ENCODE measurements around the gene SNX17.

The SNX17 gene

DNA sequence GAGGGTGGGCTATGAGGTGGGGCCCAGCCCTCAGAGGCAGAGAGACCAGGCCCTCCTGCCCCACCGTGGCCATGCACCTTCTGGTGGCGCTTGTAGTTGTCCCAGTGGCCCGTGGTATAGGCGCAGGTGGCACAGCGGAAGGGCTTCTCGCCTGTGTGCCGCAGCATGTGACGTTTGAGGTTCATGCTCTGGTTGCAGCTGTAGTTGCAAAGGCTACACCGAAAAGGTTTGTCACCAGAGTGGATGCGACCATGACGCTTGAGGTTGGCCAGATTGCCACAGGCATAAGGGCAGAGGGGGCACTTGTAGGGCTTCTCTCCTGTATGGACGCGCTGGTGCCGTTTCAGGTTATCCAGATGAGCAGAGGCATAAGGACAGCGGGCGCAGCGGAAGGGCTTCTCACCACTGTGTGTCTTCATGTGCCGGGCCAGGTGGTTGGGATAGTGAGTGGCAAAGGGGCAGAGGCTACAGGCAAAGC, 7.2 kb downstream of the SNX17 start:
- no peak for DNase-seq (ENCODE audit: low read depth)
- no peak overlapping the region for H3K4me3 ChIP-seq (ENCODE audit: low read depth, low read length)
- TF ChIP-seq, protein P1, sequence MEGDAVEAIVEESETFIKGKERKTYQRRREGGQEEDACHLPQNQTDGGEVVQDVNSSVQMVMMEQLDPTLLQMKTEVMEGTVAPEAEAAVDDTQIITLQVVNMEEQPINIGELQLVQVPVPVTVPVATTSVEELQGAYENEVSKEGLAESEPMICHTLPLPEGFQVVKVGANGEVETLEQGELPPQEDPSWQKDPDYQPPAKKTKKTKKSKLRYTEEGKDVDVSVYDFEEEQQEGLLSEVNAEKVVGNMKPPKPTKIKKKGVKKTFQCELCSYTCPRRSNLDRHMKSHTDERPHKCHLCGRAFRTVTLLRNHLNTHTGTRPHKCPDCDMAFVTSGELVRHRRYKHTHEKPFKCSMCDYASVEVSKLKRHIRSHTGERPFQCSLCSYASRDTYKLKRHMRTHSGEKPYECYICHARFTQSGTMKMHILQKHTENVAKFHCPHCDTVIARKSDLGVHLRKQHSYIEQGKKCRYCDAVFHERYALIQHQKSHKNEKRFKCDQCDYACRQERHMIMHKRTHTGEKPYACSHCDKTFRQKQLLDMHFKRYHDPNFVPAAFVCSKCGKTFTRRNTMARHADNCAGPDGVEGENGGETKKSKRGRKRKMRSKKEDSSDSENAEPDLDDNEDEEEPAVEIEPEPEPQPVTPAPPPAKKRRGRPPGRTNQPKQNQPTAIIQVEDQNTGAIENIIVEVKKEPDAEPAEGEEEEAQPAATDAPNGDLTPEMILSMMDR (conservative IDR thresholded peaks at IDR 0.05; ENCODE audit: low read depth, low read length), result no peak

DNA sequence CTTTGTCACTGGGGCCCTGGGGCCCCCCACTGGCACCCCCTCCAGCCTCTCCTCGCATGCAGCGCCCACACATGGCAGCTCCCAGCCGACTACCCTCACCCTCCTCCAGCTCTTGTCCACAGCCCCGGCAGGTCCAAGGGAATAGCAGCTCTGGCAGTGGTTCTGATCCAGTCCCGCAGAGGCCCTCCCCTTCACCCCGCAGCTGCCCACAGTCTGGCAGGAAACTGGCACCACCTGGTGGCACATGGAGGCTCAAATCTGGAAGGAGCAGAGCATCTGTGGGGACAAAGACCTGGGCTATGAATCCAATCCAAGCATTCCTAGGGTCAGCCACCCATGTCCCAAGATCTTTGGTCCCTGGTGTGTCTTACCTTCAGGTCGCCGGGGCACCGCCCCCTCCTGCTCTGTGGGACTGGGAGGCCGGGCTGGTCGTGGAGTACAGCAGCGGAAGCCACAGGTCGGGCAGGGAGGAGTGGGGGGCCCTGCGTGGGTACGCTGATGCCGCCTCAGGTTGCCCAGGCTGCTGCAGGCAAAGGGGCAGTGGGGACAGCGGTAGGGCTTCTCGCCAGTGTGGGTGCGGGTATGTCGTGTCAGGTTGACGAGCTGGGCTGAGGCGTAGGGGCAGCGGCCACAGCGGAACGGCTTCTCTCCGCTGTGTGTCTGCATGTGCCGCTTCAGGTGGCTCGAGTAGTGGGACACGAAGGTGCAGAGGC, 7.8 kb downstream of the SNX17 start:
- DNase-seq (ENCODE audit: low read depth), result peak; percentile 27
- TF ChIP-seq, protein P1 (conservative IDR thresholded peaks at IDR 0.05; ENCODE audit: low read depth, low read length), result peak; percentile 27
- no peak overlapping the region for H3K4me3 ChIP-seq (ENCODE audit: low read depth, low read length)

DNA sequence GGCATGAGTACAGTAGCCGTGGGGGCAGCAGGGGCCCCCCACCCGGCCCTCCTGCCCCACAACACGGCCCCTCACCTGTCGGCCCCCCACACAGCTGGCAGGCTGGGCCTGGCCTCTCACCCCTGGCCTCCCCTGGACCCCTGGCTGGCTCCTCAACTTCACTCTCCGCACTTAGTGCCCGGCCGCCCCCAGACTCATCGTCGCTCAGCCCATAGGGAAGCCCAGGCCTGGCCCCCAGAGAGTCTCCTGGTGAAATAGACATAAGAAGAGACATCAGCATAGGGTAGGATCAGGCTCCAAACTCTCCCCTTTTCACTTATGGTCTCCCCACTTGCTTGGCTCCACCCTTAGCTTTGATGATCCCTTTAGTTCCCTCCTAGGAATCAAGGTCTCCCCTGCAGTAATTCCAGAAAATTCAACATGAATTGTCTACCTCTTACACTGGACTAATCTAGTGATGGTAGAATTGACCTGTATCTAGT, 8.4 kb downstream of the SNX17 start:
- TF ChIP-seq, protein P1 (conservative IDR thresholded peaks at IDR 0.05; ENCODE audit: low read depth, low read length), result no peak
- H3K4me3 ChIP-seq (ENCODE audit: low read depth, low read length), result no peak overlapping the region
- DNase-seq (ENCODE audit: low read depth), result no peak

DNA sequence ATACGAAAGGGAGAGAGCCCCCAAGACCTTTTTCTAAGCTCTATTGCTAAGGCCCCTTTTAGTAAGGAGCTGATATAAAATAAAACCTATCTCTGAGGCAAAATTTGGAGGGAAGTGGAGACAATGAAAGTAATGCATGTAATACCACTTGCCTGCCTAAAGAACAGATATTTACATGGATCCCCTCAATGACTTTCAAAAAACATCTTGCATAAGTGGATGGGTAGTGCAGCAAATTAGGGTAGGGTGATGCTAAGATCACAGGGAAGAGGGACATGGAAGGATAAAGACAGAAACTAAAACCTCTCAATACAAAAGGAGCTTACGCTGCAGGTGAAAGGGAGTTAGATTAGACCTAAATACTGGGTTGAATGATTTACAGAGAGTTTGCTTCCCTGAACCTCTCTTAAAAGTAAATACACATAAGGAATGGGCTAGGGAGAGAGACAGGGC, 9.0 kb downstream of the SNX17 start:
- TF ChIP-seq, protein P1 (conservative IDR thresholded peaks at IDR 0.05; ENCODE audit: low read depth, low read length), result no peak
- peak overlapping the region; percentile 80 for H3K4me3 ChIP-seq (ENCODE audit: low read depth, low read length)
- no peak for DNase-seq (ENCODE audit: low read depth)

DNA sequence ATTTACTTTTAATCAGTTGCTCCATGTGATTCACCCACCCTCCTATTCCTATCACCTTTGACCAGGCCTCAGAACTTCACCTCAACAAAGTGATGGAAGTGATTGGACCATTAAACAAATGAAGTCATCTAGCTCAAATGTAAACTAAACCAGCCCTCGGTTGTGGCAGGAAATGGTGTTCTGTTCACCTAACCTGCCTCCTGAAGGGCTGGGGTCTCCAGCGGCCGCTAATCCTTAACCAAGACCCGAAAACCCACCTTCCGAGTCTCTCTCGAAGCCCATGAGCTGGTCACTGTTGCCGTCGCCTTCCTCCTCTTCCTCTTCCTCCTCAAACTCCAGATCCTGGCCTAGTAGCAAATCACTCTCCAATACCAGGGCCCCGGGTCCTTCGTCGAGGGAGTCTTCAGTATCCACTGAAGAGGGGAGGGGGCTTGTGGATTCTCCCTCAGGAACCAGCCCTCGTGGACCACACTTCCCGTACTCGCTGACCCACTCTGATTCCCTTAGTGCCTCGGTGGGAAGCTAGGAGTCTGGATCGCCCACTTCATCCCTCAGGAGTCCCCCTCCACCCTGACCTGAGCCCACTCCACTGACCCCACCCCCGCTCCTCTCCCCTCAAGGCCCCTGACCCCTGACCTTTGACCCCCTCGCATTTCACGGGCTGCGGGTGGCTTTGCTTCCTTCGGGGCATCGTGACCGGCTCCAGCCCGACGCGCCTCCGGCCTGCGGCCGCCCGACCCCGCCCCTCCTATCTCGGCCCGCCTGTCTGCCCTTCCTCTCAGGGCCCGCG, 9.6 kb downstream of the SNX17 start:
- DNase-seq (ENCODE audit: low read depth), result peak; percentile 57
- H3K4me3 ChIP-seq (ENCODE audit: low read depth, low read length), result peak overlapping the region; percentile 80
- TF ChIP-seq, protein P1 (conservative IDR thresholded peaks at IDR 0.05; ENCODE audit: low read depth, low read length), result no peak

DNA sequence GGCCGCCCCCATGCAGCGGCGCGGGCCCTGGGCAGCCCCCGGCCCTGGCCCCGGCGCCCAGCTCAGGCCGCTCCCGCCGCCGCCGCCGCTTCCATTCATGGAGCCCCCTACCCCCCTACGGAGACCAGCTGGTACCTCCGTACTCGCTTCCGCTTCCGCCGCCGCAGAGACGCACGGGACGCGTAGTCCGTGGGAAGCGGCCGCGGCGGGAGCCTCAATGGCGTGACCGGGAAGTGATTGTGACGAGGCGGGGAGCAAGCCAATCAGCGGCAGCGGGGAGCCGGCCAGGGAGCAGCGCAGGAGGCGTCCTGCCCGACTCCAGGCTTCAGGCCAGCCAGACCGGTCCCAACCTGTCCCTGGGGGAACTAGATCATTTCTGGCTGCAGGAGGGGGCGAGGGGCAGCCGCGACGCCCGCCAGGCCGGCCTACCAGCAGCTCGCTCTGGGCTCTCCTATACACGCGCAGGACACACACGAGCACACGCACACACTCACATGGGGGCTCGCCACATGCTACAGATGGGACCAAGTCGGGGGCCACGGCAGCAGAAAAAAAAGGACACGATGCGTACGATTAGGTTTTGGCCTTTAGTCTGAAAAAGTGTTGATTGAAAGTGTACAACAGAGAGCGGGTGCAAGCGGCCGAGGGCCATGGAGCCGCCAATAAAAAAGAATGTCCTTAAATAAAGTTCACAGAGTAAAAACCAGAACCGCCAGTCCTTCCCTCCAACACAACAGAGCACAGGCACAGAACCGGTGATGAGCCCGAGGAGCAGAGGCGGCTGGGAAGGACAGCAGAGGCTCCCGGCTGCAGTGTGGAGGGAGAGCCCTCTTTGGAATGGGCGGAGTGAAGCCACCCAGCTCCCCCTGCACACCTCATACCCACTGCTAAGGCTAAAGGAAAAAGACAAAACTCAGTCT, 10.5 kb downstream of the SNX17 start, which contains the start of gene ZNF513:
Gene ZNF513 (minus strand): TSS at position 109 of the 920 bp plus-strand sequence. CDS start 208 bp downstream, outside the sequence.
- H3K4me3 ChIP-seq (ENCODE audit: low read depth, low read length), result peak within 1 kb of the TSS; percentile 80
- DNase-seq (ENCODE audit: low read depth), result peak; percentile 97

More for the DNA sequence above, 10.5 kb downstream of the SNX17 start, which contains the start of gene ZNF513:
- TF ChIP-seq, protein P1 (conservative IDR thresholded peaks at IDR 0.05; ENCODE audit: low read depth, low read length), result no peak

Data from choroid plexus epithelial cell (primary cell).